Upper lobe of left lung (tissue), 4 donors: ENCODE data around the gene CXCR5.

Source experiments
- CTCF ChIP-seq, 6 experiments: fragments of 450-650 bp in 4 of 6; fragments of 200-600 bp in 2 of 6; sonication (generic) in 2 of 6; IDR thresholded peaks; one replicate each; pipeline ENCODE4 v1.5.1; 2016 to 2019; ENCODE audit warnings: antibody characterized with exemption in 6 of 6
- POLR2A ChIP-seq, 4 donors: fragments of 450-650 bp; IDR thresholded peaks; one replicate each; pipeline ENCODE4 v1.5.1; 2016 to 2017; ENCODE audit warnings: antibody characterized with exemption in 4 of 4, mild to moderate bottlenecking in 2 of 4

DNA sequence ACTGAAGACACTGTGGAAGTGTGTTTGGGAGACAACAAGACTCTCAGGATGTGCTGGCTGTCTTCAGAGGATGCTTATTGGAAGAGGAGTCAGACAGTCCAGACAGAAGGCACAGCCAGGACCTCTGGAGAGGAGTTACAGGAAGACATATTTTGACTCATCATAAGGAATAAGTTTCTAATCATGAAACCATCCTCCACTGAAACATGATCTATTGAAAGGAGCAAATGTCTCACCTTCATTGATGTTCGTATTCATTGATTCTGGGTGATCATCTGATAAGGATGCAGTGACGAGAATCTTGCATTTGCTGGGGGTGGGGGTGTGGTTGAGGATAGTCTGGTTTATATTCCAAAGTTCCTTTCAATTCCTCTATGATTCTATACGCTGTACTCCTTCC, 2.5 kb upstream of the CXCR5 start:
- no peak for TF ChIP-seq CTCF (IDR thresholded peaks at IDR 0.05)
- TF ChIP-seq POLR2A (IDR thresholded peaks at IDR 0.05), result no peak
